Lower leg skin (tissue), 3 donors: ENCODE results near the gene TEX12.

Source experiments
- POLR2A ChIP-seq, 2 donors: fragments of 450-650 bp; IDR thresholded peaks; one replicate each; pipeline ENCODE4 v1.6.1; 2016 to 2017; ENCODE audit warnings: antibody characterized with exemption in 2 of 2, mild to moderate bottlenecking in 1 of 2, moderate library complexity in 1 of 2
- TF ChIP-seq, protein P1 (sequence below), 3 donors: fragments of 450-650 bp; IDR thresholded peaks; one replicate each; pipeline ENCODE4 v1.5.1; 2016; ENCODE audit warnings: antibody characterized with exemption in 3 of 3, mild to moderate bottlenecking in 3 of 3, moderate library complexity in 2 of 3

GRCh38 chr11:112132737-112133136 is 34.4 kb upstream of the TEX12 start:
- TF ChIP-seq, protein P1, sequence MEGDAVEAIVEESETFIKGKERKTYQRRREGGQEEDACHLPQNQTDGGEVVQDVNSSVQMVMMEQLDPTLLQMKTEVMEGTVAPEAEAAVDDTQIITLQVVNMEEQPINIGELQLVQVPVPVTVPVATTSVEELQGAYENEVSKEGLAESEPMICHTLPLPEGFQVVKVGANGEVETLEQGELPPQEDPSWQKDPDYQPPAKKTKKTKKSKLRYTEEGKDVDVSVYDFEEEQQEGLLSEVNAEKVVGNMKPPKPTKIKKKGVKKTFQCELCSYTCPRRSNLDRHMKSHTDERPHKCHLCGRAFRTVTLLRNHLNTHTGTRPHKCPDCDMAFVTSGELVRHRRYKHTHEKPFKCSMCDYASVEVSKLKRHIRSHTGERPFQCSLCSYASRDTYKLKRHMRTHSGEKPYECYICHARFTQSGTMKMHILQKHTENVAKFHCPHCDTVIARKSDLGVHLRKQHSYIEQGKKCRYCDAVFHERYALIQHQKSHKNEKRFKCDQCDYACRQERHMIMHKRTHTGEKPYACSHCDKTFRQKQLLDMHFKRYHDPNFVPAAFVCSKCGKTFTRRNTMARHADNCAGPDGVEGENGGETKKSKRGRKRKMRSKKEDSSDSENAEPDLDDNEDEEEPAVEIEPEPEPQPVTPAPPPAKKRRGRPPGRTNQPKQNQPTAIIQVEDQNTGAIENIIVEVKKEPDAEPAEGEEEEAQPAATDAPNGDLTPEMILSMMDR (IDR thresholded peaks at IDR 0.05) = no peak
- TF ChIP-seq POLR2A (IDR thresholded peaks at IDR 0.05) = no peak
